Neural cell (in vitro differentiated cells): ENCODE measurements around the gene RFC4. TPM values are rescaled to one million over a fixed set of nuclear protein-coding genes. Genes with fewer than 3 reads are reported as not detected.
"Not testable (repeated sequence)": the region's sequence is repeated elsewhere in the genome, so short reads cannot be mapped to it uniquely, and the experiment has no call there.

ENCODE experiments used
- H2AFZ ChIP-seq: fragments of 200-600, 300-800 bp; sonication (generic), shearing (Covaris generic); 2 replicates; pipeline ENCODE4 v1.6.0; 2014; ENCODE audit warnings: low read depth, mild to moderate bottlenecking, antibody characterized with exemption, low read length, moderate library complexity
- H3F3A ChIP-seq: fragments of 200-600 bp; shearing (Covaris generic); 2 replicates; pipeline ENCODE4 v1.6.1; 2016; ENCODE audit warnings: mild to moderate bottlenecking, moderate library complexity, mixed read lengths, antibody characterized with exemption, low read length; ENCODE audit not compliant: insufficient read depth, poor library complexity, severe bottlenecking
- H3K27ac ChIP-seq: fragments of 200-600, 300-800 bp; sonication (generic), shearing (Covaris generic); 2 replicates; pipeline ENCODE4 v1.5.1; 2014; ENCODE audit warnings: mild to moderate bottlenecking, low read length, moderate library complexity
- H3K27me3 ChIP-seq: fragments of 300-800, 200-600 bp; sonication (generic), shearing (Covaris generic); 2 replicates; pipeline ENCODE4 v1.6.0; 2014; ENCODE audit warnings: mild to moderate bottlenecking, low read depth, low read length, moderate library complexity; ENCODE audit not compliant: insufficient read depth
- H3K36me3 ChIP-seq: fragments of 300-800, 200-600 bp; sonication (generic), shearing (Covaris generic); 2 replicates; pipeline ENCODE4 v1.5.1; 2014; ENCODE audit warnings: mild to moderate bottlenecking, antibody characterized with exemption, low read length, moderate library complexity; ENCODE audit not compliant: insufficient read depth
- H3K4me2 ChIP-seq: fragments of 300-800, 200-600 bp; sonication (generic), shearing (Covaris generic); 2 replicates; pipeline ENCODE4 v1.6.0; 2014; ENCODE audit warnings: mild to moderate bottlenecking, low read length
- H3K4me3 ChIP-seq: fragments of 300-800, 200-600 bp; sonication (generic), shearing (Covaris generic); 2 replicates; pipeline ENCODE4 v1.5.1; 2014; ENCODE audit warnings: mild to moderate bottlenecking, low read length, moderate library complexity
- H3K79me2 ChIP-seq: fragments of 200-600 bp; shearing (Covaris generic); replicated peaks from 2 replicates; pipeline ENCODE4 v1.6.0; 2014; ENCODE audit warnings: mild to moderate bottlenecking, low read length, moderate library complexity; ENCODE audit not compliant: insufficient read depth
- H3K9ac ChIP-seq: fragments of 300-800, 200-600 bp; sonication (generic), shearing (Covaris generic); 2 replicates; pipeline ENCODE4 v1.6.1; 2016; ENCODE audit warnings: mild to moderate bottlenecking, low read length, mixed read lengths
- H3K9me2 ChIP-seq: fragments of 200-600 bp; shearing (Covaris generic); 2 replicates; pipeline ENCODE4 v1.6.1; 2016; ENCODE audit warnings: mild to moderate bottlenecking, low read length, mixed read lengths; ENCODE audit not compliant: insufficient read depth
- H3K9me3 ChIP-seq: fragments of 200-600, 300-800 bp; sonication (generic), shearing (Covaris generic); 2 replicates; pipeline ENCODE4 v1.6.1; 2016; ENCODE audit warnings: mild to moderate bottlenecking, mixed run types, low read length, moderate library complexity, mixed read lengths
- H4K20me1 ChIP-seq: fragments of 200-600 bp; shearing (Covaris generic); 2 replicates; pipeline ENCODE4 v1.6.1; 2016; ENCODE audit warnings: mild to moderate bottlenecking, mixed run types; ENCODE audit not compliant: insufficient read depth
- CTCF ChIP-seq: fragments of 450-650 bp; IDR thresholded peaks from 2 replicates; pipeline ENCODE4 v1.5.1; 2014; ENCODE audit warnings: antibody characterized with exemption, mild to moderate bottlenecking, moderate library complexity; ENCODE audit not compliant: poor library complexity, severe bottlenecking
- EP300 ChIP-seq: fragments of 450-650 bp; conservative IDR thresholded peaks from 2 replicates; pipeline ENCODE4 v1.6.1; 2014; ENCODE audit warnings: antibody characterized with exemption, mild to moderate bottlenecking, moderate library complexity; ENCODE audit not compliant: poor library complexity, severe bottlenecking
- EZH2 ChIP-seq: fragments of 200-600, 300-800 bp; shearing (Covaris generic), sonication (generic); IDR thresholded peaks from 2 replicates; pipeline ENCODE4 v1.6.1; 2014; ENCODE audit warnings: antibody characterized with exemption, low read length, borderline replicate concordance, mild to moderate bottlenecking; ENCODE audit not compliant: insufficient read depth, poor library complexity, severe bottlenecking
- MXI1 ChIP-seq: fragments of 450-650 bp; conservative IDR thresholded peaks from 2 replicates; pipeline ENCODE4 v1.6.1; 2014; ENCODE audit warnings: antibody characterized with exemption, mild to moderate bottlenecking; ENCODE audit not compliant: poor library complexity, severe bottlenecking
- POLR2AphosphoS5 ChIP-seq: IDR thresholded peaks from 2 replicates; pipeline ENCODE4 v1.6.1; 2012
- RAD21 ChIP-seq: fragments of 450-650 bp; conservative IDR thresholded peaks from 2 replicates; pipeline ENCODE4 v1.6.1; 2014; ENCODE audit warnings: antibody characterized with exemption, mild to moderate bottlenecking, moderate library complexity
- REST ChIP-seq: IDR thresholded peaks from 2 replicates; pipeline ENCODE4 v1.6.1; 2012; ENCODE audit warnings: borderline replicate concordance
- SMC3 ChIP-seq: fragments of 450-650 bp; conservative IDR thresholded peaks from 2 replicates; pipeline ENCODE4 v1.6.1; 2014; ENCODE audit warnings: antibody characterized with exemption, mild to moderate bottlenecking, moderate library complexity; ENCODE audit not compliant: poor library complexity
- TAF1 ChIP-seq: IDR thresholded peaks from 2 replicates; pipeline ENCODE4 v1.6.1; 2012; ENCODE audit warnings: low read depth
- polyA plus RNA-seq: library from polyadenylated mRNA; depleted of rRNA; stranded (reverse); fragments of >200 nt; gene quantifications from 2 replicates; pipeline ENCODE4 v1.2.3, GENCODE V29; 2014

RFC4 gene
- polyA plus RNA-seq, 1 donor from 2014 or later, result 85.2 TPM

GRCh38 chr3:186854146-186854545 is 47.9 kb upstream of the RFC4 start:
- Histone ChIP-seq H3K9me3 (no peaks in the 10 kb centered on the region), H3K4me2 (no peak overlapping the region), H3F3A (no peaks in the 10 kb centered on the region), H3K79me2 (no peaks in the 10 kb centered on the region), H4K20me1 (no peaks in the 10 kb centered on the region), H2AFZ (no peak overlapping the region), H3K27ac (no peak overlapping the region), H3K4me3 (no peak overlapping the region), H3K9ac (no peak overlapping the region), H3K9me2 (no peaks in the 10 kb centered on the region), H3K27me3 (no peaks in the 10 kb centered on the region), H3K36me3 (no peaks in the 10 kb centered on the region)
- TF ChIP-seq CTCF (no peak), TAF1 (no peak), SMC3 (no peak), REST (no peak), EP300 (no peak), EZH2 (no peak), MXI1 (no peak), POLR2AphosphoS5 (no peak), RAD21 (no peak)

GRCh38 chr3:186852994-186853393 is 46.7 kb upstream of the RFC4 start:
- no peaks in the 10 kb centered on the region for H3K9me2 ChIP-seq
- H3K27ac ChIP-seq, result no peak overlapping the region
- H3K79me2 ChIP-seq, result no peaks in the 10 kb centered on the region
- no peak overlapping the region for H3K4me2 ChIP-seq
- no peak overlapping the region for H2AFZ ChIP-seq
- no peak overlapping the region for H3K4me3 ChIP-seq
- H3K9ac ChIP-seq, result no peak overlapping the region
- no peaks in the 10 kb centered on the region for H3K9me3 ChIP-seq
- H4K20me1 ChIP-seq, result no peaks in the 10 kb centered on the region
- H3K27me3 ChIP-seq, result no peaks in the 10 kb centered on the region
- H3K36me3 ChIP-seq, result no peaks in the 10 kb centered on the region
- no peaks in the 10 kb centered on the region for H3F3A ChIP-seq
- no peak for TF ChIP-seq CTCF
- no peak for TF ChIP-seq EZH2
- TF ChIP-seq SMC3, result no peak
- no peak for TF ChIP-seq RAD21
- no peak for TF ChIP-seq POLR2AphosphoS5
- TF ChIP-seq TAF1, result no peak
- TF ChIP-seq MXI1, result no peak
- TF ChIP-seq REST, result no peak
- TF ChIP-seq EP300, result no peak

GRCh38 chr3:186851835-186852234 is 45.6 kb upstream of the RFC4 start:
- not testable (repeated sequence) for H3K27ac ChIP-seq, H3K4me2 ChIP-seq, H3K9ac ChIP-seq, H2AFZ ChIP-seq, H3K9me2 ChIP-seq, H3K27me3 ChIP-seq, H3K9me3 ChIP-seq, H3K79me2 ChIP-seq, H3F3A ChIP-seq, H4K20me1 ChIP-seq, H3K36me3 ChIP-seq, H3K4me3 ChIP-seq
